Neural cell (in vitro differentiated cells): ENCODE results near the gene KLRB1.

Experiments used
- CTCF ChIP-seq: fragments of 450-650 bp; IDR thresholded peaks from 2 replicates; pipeline ENCODE4 v1.5.1; 2014; ENCODE audit warnings: antibody characterized with exemption, mild to moderate bottlenecking, moderate library complexity; ENCODE audit not compliant: poor library complexity, severe bottlenecking
- EP300 ChIP-seq: fragments of 450-650 bp; conservative IDR thresholded peaks from 2 replicates; pipeline ENCODE4 v1.6.1; 2014; ENCODE audit warnings: antibody characterized with exemption, mild to moderate bottlenecking, moderate library complexity; ENCODE audit not compliant: poor library complexity, severe bottlenecking
- EZH2 ChIP-seq: fragments of 200-600, 300-800 bp; shearing (Covaris generic), sonication (generic); IDR thresholded peaks from 2 replicates; pipeline ENCODE4 v1.6.1; 2014; ENCODE audit warnings: antibody characterized with exemption, low read length, borderline replicate concordance, mild to moderate bottlenecking; ENCODE audit not compliant: insufficient read depth, poor library complexity, severe bottlenecking
- MXI1 ChIP-seq: fragments of 450-650 bp; conservative IDR thresholded peaks from 2 replicates; pipeline ENCODE4 v1.6.1; 2014; ENCODE audit warnings: antibody characterized with exemption, mild to moderate bottlenecking; ENCODE audit not compliant: poor library complexity, severe bottlenecking
- POLR2AphosphoS5 ChIP-seq: IDR thresholded peaks from 2 replicates; pipeline ENCODE4 v1.6.1; 2012
- RAD21 ChIP-seq: fragments of 450-650 bp; conservative IDR thresholded peaks from 2 replicates; pipeline ENCODE4 v1.6.1; 2014; ENCODE audit warnings: antibody characterized with exemption, mild to moderate bottlenecking, moderate library complexity
- REST ChIP-seq: IDR thresholded peaks from 2 replicates; pipeline ENCODE4 v1.6.1; 2012; ENCODE audit warnings: borderline replicate concordance
- SMC3 ChIP-seq: fragments of 450-650 bp; conservative IDR thresholded peaks from 2 replicates; pipeline ENCODE4 v1.6.1; 2014; ENCODE audit warnings: antibody characterized with exemption, mild to moderate bottlenecking, moderate library complexity; ENCODE audit not compliant: poor library complexity

GRCh38 chr12:9642606-9643265, 35.0 kb upstream of the KLRB1 start:
- TF ChIP-seq CTCF: no peak
- no peak for TF ChIP-seq REST
- TF ChIP-seq SMC3: no peak
- no peak for TF ChIP-seq POLR2AphosphoS5
- no peak for TF ChIP-seq EZH2
- no peak for TF ChIP-seq RAD21
- TF ChIP-seq MXI1: no peak
- TF ChIP-seq EP300: no peak
